NCI-H2227 treated with DMSO at 0.1 percent for 48 hours (cell line): ENCODE data around the gene FLT3LG.
"Not testable (repeated sequence)": the region's sequence is repeated elsewhere in the genome, so short reads cannot be mapped to it uniquely, and the experiment has no call there.

Source experiments
- DNase-seq: peaks from one replicate; lab custom pipeline; 2025; lab: John Stamatoyannopoulos, UW

Gene FLT3LG

GRCh38 chr19:49463960-49464740 is 9.9 kb upstream of the FLT3LG start:
- DNase-seq = no peak

- DNase-seq = no peak
Observed at GRCh38 chr19:49465371-49465770, 8.6 kb upstream of the FLT3LG start.

- no peak for DNase-seq
Observed at GRCh38 chr19:49468199-49468598, 5.8 kb upstream of the FLT3LG start.

GRCh38 chr19:49468746-49469447 is 5.1 kb upstream of the FLT3LG start:
- no peak for DNase-seq

GRCh38 chr19:49469828-49470614 is 4.0 kb upstream of the FLT3LG start:
- no peak for DNase-seq

GRCh38 chr19:49470615-49470978 is 3.4 kb upstream of the FLT3LG start:
- no peak for DNase-seq

GRCh38 chr19:49472936-49473335 is 1.1 kb upstream of the FLT3LG start:
- no peak for DNase-seq

- DNase-seq = not testable (repeated sequence)
Observed at GRCh38 chr19:49473501-49473867, 531 bp upstream of the FLT3LG start.

GRCh38 chr19:49474542-49474924 is 518 bp downstream of the FLT3LG start:
- no peak for DNase-seq

GRCh38 chr19:49475191-49475917 is 1.3 kb downstream of the FLT3LG start:
- DNase-seq = no peak

GRCh38 chr19:49475995-49476880 is 2.2 kb downstream of the FLT3LG start:
- no peak for DNase-seq

- DNase-seq = no peak
Observed at GRCh38 chr19:49479975-49480628, 6.1 kb downstream of the FLT3LG start.

GRCh38 chr19:49481020-49481683 is 7.1 kb downstream of the FLT3LG start:
- DNase-seq = no peak

GRCh38 chr19:49486232-49486631 is 12.2 kb downstream of the FLT3LG start:
- no peak for DNase-seq

- DNase-seq = no peak
Observed at GRCh38 chr19:49486710-49487276, 12.8 kb downstream of the FLT3LG start.

GRCh38 chr19:49487277-49488045 is 13.4 kb downstream of the FLT3LG start, which contains the start of gene RPL13A:
TSS of gene RPL13A (plus strand) at chr19:49487608. CDS start at chr19:49487630, 22 bp downstream.
- DNase-seq = peak; percentile 93

- DNase-seq = no peak
Observed at GRCh38 chr19:49488046-49488862, 14.2 kb downstream of the FLT3LG start.
